ENCODE measurements around the gene FLRT2. TPM values are rescaled to one million over a fixed set of nuclear protein-coding genes. Genes with fewer than 3 reads are reported as not detected.

The FLRT2 gene
- total and polyA plus RNA-seq, 11 donors, result 0.61 to 41.9 (median 3.1) TPM

DNA sequence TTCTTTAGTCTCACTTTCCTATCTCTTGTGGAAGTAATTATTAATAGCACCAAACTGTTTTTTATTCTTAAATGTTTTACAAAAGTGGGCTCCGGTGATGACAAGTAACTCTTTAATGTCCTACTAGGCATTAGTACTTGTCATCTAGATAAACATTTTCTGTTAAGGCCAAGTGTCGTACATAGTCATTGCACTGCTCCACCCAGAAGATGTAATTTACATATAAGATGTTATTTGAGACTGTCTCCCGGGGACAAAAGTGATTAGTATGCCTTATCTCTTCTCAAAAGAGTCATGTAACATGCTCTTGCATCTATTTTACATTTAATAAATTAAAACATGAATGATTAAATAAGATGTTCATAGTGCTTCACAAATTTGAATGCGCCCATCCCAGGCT, 88.4 kb downstream of the FLRT2 start:
- Histone ChIP-seq H3K36me3 (peaks cover 0 to 22% (median 3%) of the 10 kb centered on the region in 9 donors), H3K4me3 (no peak overlapping the region), H3K4me1 (peaks cover 0 to 13% (median 0%) of the 10 kb centered on the region in 12 donors), H3K9me3 (no peaks in the 10 kb centered on the region), H3K27ac (no peak overlapping the region), H3K27me3 (no peaks in the 10 kb centered on the region)
- intact Hi-C loops (cut with DNase I), result no loop called here
- 88 to 91% (median 90%) methylated on average over 4 of the region's 4 CpGs for WGBS, 4 donors
- ATAC-seq, result no peak
- DNase-seq, result no peak
- TF ChIP-seq POLR2A (IDR thresholded peaks at IDR 0.05), result no peak
- TF ChIP-seq, protein P1, sequence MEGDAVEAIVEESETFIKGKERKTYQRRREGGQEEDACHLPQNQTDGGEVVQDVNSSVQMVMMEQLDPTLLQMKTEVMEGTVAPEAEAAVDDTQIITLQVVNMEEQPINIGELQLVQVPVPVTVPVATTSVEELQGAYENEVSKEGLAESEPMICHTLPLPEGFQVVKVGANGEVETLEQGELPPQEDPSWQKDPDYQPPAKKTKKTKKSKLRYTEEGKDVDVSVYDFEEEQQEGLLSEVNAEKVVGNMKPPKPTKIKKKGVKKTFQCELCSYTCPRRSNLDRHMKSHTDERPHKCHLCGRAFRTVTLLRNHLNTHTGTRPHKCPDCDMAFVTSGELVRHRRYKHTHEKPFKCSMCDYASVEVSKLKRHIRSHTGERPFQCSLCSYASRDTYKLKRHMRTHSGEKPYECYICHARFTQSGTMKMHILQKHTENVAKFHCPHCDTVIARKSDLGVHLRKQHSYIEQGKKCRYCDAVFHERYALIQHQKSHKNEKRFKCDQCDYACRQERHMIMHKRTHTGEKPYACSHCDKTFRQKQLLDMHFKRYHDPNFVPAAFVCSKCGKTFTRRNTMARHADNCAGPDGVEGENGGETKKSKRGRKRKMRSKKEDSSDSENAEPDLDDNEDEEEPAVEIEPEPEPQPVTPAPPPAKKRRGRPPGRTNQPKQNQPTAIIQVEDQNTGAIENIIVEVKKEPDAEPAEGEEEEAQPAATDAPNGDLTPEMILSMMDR (IDR thresholded peaks at IDR 0.05), result no peak

DNA sequence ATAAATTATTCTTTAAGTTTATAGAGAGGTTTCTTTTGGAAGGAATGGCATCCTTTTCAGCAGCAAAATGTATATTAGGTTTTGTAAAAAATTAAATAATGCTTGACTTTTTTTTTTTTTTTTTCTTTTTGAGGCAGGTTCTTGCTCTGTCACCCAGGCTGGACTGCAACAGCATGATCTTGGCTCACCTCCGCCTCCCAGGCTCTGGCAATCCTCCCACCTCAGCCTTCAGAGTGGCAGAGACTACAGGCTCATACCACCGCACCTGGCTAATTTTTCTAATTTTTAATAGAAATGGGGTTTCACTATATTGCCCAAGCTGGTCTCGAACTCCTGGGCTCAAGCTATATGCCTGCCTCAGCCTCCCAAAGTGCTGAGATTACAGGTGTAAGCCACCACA, 89.0 kb downstream of the FLRT2 start:
- H3K36me3 ChIP-seq, result peaks cover 0 to 22% (median 3%) of the 10 kb centered on the region in 9 donors
- DNase-seq (no peak), ATAC-seq (no peak)
- no peak overlapping the region for H3K27ac ChIP-seq
- H3K9me3 ChIP-seq, result no peaks in the 10 kb centered on the region
- H3K4me1 ChIP-seq, result peaks cover 0 to 13% (median 0%) of the 10 kb centered on the region in 12 donors
- 95 to 98% (median 97%) methylated on average over 3 of the region's 3 CpGs for WGBS, 4 donors
- no peaks in the 10 kb centered on the region for H3K27me3 ChIP-seq
- TF ChIP-seq POLR2A (IDR thresholded peaks at IDR 0.05), result no peak
- TF ChIP-seq, protein P1 (IDR thresholded peaks at IDR 0.05), result no peak
- no peak overlapping the region for H3K4me3 ChIP-seq
- intact Hi-C loops (cut with DNase I), result no loop called here

DNA sequence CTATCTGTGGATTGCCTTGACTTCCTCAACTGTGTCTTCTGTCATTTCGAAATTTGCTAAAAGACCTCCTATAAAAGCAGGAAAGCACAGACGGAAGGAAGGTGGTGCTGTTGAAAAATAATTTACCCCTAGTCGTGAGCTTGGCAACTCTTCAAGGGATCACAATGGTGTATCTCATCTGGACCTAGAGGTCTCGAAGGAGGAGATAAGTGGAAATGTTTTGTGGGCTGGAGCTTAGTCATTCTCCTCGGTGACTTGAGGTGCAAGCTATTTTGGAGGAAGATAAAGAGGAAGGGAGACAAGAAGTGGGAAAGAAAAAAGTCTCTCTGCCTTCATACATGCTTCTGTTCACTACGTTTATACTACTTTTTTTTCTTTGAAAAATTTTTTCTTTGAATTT, 89.9 kb downstream of the FLRT2 start:
- ATAC-seq, result no peak
- no peaks in the 10 kb centered on the region for H3K9me3 ChIP-seq

DNA sequence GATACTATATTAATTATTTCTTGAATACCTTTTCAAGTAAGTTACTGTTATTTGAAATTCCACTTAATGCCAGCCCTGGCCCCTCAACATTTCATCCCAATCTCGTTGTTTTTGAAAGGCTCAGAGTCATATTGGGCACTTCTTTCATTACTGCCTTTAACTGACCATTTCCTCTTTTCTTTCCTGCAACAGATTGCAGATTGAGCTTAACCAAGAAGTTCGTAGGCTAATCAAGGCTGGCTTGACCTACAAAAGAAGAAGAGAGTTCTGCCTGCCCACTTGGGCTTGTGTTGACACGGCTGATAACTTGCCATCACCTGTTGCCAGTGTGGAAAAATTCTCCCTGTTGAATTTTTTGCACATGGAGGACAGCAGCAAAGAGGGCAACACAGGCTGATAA, 91.0 kb downstream of the FLRT2 start:
- DNase-seq (no peak), ATAC-seq (no peak)
- Histone ChIP-seq H3K9me3 (no peaks in the 10 kb centered on the region), H3K4me3 (no peak overlapping the region), H3K27me3 (no peaks in the 10 kb centered on the region), H3K4me1 (peaks cover 0 to 8% (median 0%) of the 10 kb centered on the region in 12 donors), H3K27ac (no peak overlapping the region), H3K36me3 (peaks cover 0 to 25% (median 3%) of the 10 kb centered on the region in 9 donors)
- TF ChIP-seq POLR2A (IDR thresholded peaks at IDR 0.05), result no peak
- intact Hi-C loops (cut with DNase I), result no loop called here
- WGBS, 4 donors, result 58 to 67% (median 62%) methylated on average over 3 of the region's 3 CpGs

More for the DNA sequence above, 89.9 kb downstream of the FLRT2 start:
- Histone ChIP-seq H3K36me3 (peaks cover 0 to 22% (median 3%) of the 10 kb centered on the region in 9 donors), H3K27ac (no peak overlapping the region), H3K27me3 (no peaks in the 10 kb centered on the region), H3K4me1 (peaks cover 0 to 13% (median 0%) of the 10 kb centered on the region in 12 donors), H3K4me3 (no peak overlapping the region)
- 42 to 51% (median 43%) methylated on average over 6 of the region's 6 CpGs for WGBS, 4 donors
- TF ChIP-seq POLR2A (IDR thresholded peaks at IDR 0.05), result no peak
- intact Hi-C loops (cut with DNase I), result no loop called here
- DNase-seq, result no peak

DNA sequence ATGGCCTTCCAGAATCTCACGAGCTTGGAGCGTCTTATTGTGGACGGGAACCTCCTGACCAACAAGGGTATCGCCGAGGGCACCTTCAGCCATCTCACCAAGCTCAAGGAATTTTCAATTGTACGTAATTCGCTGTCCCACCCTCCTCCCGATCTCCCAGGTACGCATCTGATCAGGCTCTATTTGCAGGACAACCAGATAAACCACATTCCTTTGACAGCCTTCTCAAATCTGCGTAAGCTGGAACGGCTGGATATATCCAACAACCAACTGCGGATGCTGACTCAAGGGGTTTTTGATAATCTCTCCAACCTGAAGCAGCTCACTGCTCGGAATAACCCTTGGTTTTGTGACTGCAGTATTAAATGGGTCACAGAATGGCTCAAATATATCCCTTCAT, 92.2 kb downstream of the FLRT2 start:
- WGBS, 4 donors, result 97 to 98% (median 97%) methylated on average over 13 of the region's 13 CpGs
- ATAC-seq, result no peak
- no peaks in the 10 kb centered on the region for H3K4me1 ChIP-seq
- no peaks in the 10 kb centered on the region for H3K27me3 ChIP-seq
- H3K9me3 ChIP-seq, result no peaks in the 10 kb centered on the region
- H3K27ac ChIP-seq, result no peak overlapping the region
- TF ChIP-seq POLR2A (IDR thresholded peaks at IDR 0.05), result no peak
- TF ChIP-seq, protein P1 (IDR thresholded peaks at IDR 0.05), result no peak
- H3K4me3 ChIP-seq, result no peak overlapping the region
- intact Hi-C loops (cut with DNase I), result no loop called here
- DNase-seq, result no peak
- peaks cover 0 to 27% (median 3%) of the 10 kb centered on the region in 9 donors for H3K36me3 ChIP-seq
